ENCODE results near the gene F11.
"Not testable (repeated sequence)": the region's sequence is repeated elsewhere in the genome, so short reads cannot be mapped to it uniquely, and the experiment has no call there.

Gene F11

DNA sequence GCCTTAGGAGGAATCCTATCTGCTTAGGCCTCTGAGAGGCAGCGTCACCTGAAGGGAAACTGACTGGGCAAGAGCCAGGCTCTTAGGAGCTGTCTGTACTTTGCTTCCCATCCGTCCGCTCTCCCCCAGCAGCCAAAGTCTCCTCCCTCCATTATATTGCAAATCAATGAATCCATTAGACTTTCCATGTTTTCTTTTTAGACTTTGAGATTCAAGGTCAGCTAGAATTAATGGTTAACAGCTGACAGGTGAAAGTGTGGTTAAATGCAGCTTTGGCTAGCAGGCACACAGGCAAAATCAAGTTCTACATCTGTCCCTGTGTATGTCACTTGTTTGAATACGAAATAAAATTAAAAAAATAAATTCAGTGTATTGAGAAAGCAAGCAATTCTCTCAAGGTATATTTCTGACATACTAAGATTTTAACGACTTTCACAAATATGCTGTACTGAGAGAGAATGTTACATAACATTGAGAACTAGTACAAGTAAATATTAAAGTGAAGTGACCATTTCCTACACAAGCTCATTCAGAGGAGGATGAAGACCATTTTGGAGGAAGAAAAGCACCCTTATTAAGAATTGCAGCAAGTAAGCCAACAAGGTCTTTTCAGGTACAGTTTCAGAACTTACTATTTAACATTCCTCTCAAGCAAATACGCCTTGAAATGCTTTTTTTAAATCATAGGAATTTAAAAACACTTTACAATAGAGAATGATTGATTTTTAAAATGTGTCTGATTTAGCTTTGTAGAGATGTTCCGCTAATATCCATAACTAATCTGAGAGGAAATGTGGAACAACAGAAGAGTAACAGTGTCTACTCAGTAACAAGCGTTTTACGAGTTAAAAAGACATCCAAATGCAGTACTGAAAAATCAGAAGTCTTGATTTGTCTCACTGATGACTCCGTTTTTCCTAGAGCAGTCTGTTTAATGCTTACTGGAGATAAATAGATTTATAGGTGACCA lies at the start of gene F11:
F11 (plus strand) TSS at position 507 of the 970 bp plus-strand sequence. CDS start 948 bp downstream, outside the sequence.
- DNase-seq, result no peak

- DNase-seq, result no peak
These were observed 49.4 kb upstream of the F11 start for GRCh38 chr4:186216465-186217024.

DNA sequence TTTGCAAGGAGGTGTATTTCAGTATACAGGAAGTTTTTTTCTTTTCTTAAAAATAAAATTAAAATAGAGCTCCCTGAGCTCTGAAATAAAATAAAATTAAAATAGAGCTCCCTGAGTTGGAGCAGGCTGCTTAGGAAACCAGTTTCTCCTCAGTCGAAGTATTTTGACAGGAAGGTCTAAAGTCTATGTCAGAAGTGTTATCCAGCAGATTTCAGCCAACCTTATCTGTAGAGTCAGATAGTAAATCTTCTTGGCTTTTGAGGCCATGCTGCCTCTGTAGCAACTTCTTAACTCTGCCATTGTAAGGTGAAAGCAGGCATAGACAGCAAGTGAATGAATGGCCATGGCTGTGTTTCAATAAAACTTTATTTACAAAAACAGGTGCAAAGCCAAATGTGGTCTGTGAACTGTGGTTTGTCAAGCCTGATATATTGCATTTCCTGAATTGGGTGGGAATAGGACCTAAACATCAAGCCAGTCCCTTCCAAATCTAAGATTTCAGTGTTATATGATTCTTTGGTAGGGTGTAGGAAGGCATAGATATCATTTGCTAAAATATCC lies 48.2 kb upstream of the F11 start:
- no peak for DNase-seq

DNA sequence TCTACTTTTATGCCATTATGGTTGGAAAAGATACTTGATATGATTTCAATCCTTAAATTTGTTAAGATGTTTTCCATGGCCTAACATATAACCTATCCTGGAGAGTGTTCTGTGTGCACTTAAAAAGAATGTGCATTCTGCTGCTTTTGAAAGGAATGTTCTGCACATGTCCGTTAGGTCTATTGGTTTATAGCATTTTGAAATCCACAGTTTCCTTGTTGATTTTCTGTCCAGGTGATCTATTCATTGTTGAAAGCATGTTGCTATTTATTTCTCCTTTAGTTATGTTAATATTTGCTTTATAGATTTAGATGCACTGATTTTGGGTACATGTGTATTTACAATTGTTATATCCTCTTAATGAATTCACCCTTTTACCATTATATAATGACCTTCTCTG lies 44.4 kb upstream of the F11 start:
- no peak for DNase-seq

DNA sequence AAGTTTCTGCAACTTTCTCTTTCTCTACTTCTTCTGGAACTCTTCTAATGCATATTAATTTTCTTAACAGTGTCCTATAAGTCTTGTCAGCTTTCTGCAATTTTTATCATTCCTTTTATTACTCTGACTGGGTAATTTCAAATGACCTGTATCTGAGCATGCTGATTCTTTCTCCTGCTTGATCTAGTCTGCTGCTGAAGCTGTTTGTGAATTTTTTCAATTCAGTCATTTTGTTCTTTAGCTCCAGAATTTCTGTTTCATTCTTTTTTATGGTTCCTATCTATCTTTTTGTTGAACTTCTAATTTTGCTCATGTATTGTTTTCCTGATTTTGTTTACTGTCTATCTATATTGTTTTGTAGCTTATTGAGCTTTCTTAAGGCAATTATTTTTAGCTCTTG lies 40.1 kb upstream of the F11 start:
- no peak for DNase-seq

DNA sequence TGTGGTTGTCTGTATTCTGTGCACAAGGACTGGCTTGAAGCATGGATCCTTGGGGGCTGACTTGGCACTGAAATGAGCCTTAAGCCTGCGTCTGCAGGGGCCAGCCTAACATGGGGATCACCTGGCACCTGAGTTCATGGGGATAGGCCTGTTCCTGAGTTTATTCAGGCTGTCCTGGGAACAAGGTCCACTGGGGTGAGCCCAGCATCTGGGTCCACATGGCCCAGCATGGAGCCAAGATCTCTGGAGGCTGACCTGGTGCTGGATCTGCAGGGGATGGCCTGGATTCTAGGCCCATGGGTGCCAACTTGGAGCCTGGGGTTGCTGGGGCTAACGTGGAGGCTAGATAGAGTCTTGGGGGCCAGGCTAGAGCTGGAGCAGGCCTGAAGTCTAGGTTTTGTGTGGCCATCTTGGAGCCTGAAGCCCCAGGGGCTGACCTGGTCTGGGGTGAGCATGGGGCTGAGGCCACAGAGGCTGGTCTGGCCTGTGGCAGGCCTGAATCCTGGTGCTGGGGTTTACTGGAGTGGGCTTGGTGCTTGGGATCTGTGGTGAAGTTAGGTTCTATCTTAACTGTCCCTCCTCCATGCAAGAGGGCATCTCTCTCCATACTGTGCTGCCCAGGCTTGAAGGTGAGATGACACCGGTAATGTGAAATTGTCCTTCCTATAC lies 39.3 kb upstream of the F11 start:
- DNase-seq, result no peak

DNA sequence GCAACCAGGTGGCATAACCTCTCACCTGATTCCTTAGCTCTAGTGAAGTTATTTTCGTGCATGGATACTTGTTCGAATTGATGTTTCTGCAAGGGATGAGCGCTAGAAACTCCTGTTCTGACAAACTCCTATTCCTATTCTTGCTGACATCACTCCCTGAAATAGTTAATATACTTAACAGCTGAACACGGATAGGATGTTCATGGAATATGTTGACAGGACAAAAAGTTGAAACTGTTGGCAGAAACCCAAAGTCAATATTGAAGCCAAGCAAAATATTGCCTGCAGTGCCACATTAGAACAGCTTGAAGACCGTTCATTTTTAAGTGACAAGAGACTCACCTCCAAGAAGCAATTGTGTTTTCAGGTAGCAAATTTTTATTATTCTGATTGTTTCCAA lies 38.8 kb upstream of the F11 start, which contains the start of gene KLKB1:
KLKB1 (plus strand) TSS at position 287 of the 400 bp plus-strand sequence. CDS start 689 bp downstream, outside the sequence.
- no peak for DNase-seq

GRCh38 chr4:186227744-186228513 lies 38.1 kb upstream of the F11 start:
- no peak for DNase-seq

- no peak for DNase-seq
These were observed 37.5 kb upstream of the F11 start for GRCh38 chr4:186228514-186228894.

GRCh38 chr4:186234367-186234766 lies 31.6 kb upstream of the F11 start:
- DNase-seq, result no peak

DNA sequence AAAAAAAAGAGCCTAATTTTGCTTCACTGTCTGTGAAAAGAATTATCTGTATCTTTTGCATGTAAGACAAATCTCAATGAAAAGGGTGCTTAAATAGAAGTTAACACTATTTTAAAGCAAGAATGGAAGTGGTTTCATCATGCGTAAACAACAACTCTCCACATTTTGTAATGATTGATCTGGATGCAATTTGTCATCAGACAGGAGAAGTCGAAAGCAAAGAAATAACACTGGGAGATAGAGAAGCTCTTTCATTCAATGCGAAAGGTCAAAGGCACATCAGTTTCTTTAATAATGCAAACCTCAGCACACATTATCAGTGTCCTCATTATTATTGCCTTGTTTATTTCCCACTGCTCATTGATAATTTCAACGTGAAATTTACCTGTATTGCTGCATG lies 29.9 kb upstream of the F11 start:
- no peak for DNase-seq

- no peak for DNase-seq
These were observed 25.5 kb upstream of the F11 start for GRCh38 chr4:186240452-186240847.

DNA sequence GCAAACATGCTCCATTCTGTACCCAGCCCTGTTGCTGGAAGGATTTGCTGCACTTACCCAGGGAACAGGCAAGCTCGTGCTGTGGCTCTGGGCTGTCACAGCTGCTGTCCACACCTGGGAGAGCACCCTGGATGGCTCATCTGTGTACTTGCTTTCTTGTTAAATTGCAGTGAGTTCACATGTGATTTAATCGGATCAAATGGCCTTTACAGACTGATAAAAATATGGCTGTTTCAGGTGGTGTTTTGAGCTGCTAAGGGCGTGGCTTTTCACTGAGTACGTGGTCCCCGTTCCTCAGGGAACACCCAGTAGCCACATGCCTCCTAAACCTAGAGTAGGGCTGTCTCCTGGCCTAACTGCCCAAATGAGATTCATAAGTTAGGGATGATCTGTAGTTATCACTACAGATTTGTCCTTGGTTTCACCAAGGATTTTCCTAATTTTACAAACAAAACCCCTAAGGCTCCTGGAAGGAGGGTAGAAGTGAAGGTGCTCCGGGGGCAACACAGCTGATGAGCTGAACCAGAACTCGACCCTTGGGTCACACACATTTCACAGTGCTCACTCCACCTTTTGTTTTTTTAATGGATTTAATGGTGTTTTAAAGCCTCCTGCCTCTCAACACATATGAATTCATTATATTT lies 25.0 kb upstream of the F11 start:
- no peak for DNase-seq

GRCh38 chr4:186241616-186242015 lies 24.4 kb upstream of the F11 start:
- no peak for DNase-seq

DNA sequence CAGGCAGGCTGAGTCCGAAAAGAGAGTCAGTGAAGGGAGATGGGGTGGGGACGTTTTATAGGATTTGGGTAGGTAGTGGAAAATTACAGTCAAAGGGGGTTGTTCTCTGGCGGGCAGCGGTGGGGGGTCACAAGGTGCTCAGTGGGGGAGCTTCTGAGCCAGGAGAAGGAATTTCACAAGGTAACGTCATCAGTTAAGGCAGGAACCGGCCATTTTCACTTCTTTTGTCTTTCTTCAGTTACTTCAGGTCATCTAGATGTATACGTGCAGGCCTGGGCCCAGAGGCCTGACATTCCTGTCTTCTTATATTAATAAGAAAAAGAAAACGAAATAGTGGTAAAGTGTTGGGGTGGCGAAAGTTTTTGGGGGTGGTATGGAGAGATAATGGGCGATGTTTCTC lies 24.0 kb upstream of the F11 start:
- not testable (repeated sequence) for DNase-seq

- DNase-seq, result no peak
These were observed 22.7 kb upstream of the F11 start for GRCh38 chr4:186243331-186243730.

DNA sequence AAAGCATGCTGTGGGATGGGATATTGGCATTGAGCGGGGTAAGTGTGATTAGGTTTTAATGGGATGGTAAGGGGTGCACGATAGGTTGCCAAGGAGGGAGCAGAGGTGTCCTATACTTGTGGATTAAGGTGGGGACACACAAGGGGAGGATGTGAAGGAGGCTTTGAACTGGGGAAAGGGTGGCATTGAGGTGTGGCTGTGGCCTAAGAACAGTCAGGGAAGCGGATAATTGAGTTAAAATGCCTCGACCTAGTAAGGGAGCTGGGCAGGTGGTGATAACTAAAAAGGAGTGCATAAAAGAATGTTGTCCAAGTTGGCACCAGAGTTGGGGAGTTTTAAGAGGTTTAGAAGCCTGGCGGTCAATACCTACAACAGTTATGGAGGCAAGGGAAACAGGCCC lies 21.2 kb upstream of the F11 start:
- no peak for DNase-seq

DNA sequence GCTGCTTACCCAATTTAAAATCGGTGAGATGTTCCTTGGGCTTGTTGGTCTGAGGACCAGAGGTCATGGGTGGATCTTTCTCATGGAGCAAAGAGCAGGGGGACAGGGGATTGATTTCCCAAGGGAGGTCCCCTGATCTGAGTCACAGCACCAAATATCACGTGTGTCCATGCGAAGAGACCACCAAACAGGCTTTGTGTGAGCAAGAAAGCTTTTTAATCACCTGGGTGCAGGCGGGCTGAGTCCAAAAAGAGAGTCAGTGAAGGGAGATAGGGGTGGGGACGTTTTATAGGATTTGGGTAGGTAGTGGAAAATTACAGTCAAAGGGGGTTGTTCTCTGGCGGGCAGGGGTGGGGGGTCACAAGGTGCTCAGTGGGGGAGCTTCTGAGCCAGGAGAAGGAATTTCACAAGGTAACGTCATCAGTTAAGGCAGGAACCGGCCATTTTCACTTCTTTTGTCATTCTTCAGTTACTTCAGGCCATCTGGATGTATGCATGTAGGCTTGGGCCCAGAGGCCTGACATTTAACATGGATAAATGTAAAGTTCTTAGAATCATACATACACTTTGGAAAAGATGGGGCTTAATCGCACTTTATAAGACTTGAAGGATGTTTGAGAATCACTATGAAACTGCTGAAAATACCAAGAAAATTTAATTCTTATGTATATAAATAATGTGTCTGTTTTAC lies 18.8 kb upstream of the F11 start:
- not testable (repeated sequence) for DNase-seq

GRCh38 chr4:186248643-186249042 lies 17.3 kb upstream of the F11 start:
- DNase-seq, result no peak

- no peak for DNase-seq
These were observed 15.9 kb upstream of the F11 start for GRCh38 chr4:186249785-186250754.

Measured in hematopoietic multipotent progenitor cell treated with erythropoietin and hydrocortisone succinate and interleukin-3 and kit ligand, for 4 days (in vitro differentiated cells).